Left renal cortex interstitium (tissue), 4 donors: Measurements from ENCODE around the gene NECTIN4. TPM values are rescaled to one million over a fixed set of nuclear protein-coding genes. Genes with fewer than 3 reads are reported as not detected.

ENCODE experiments used
- DNase-seq, 4 donors: peaks; one replicate each; pipeline ENCODE4 v3.0.0-alpha.2; 2013; ENCODE audit warnings: low read depth in 4 of 4, low spot score in 2 of 4, missing footprints in 1 of 4
- polyA plus RNA-seq, 4 donors: library from polyadenylated mRNA; unstranded; fragments of 120-200 nt; gene quantifications; one replicate each; pipeline ENCODE4 v1.2.1, GENCODE V29; 2013; ENCODE audit not compliant: insufficient read length in 4 of 4

The NECTIN4 gene
- polyA plus RNA-seq, 4 donors, result 2.1 to 4.8 (median 4.3) TPM

- no peak for DNase-seq
Measured at GRCh38 chr1:161083748-161084596, 5.4 kb downstream of the NECTIN4 start.

DNA sequence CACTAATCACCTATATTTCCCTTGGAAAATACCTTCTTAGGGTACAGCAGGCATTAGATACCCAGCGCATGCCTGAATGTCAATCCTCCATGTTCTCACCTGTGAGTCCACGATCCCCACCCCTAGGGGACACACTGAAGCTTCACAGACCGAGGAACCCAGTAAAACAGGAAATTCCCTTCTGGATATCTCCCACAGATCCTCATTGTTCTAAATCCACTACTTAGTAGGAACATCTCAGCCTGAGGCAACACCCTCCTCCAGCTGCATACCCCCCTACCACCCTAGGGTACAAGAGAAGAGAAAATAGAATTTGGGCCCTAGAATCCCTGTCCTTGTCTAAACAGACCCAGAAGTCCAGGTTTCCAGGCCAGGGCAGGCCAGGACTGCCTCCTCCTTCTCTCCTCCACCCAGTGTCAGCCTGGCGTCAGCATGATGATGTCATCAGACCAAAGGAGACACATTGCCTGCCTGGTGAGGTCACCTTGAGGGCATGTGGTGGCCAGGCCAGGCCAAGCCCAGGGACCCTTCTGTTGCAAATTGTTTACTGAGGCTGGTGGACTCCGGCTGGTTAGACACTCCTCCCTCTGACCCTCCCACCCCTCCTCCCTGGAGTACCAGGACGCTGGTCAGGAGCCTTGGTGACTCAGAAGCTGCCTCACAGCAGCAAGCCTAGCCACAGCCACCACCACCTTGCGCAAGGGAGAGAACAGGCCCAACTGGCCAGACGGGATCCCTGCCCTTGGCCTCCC, 6.2 kb downstream of the NECTIN4 start:
- DNase-seq, result no peak

DNA sequence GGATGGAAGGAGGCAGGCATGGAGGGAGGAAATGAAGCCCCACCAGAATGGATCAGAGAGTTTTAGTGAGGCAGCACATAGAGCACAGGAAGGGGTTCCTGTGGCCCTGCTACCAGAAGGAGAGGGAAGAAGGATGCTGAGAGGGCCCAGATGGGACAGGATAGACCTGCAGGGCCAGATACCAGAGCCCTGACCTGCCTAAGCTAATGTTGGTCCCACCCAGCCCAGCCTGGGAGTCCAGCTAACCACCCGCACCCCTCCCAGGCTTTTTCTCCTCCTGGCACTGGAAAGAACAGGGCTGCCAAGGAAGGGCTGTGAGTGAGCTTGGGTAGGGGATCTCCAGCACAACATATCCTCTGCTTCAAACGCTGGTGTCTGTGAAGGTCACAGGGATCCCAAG, 6.9 kb downstream of the NECTIN4 start:
- DNase-seq, result no peak

DNA sequence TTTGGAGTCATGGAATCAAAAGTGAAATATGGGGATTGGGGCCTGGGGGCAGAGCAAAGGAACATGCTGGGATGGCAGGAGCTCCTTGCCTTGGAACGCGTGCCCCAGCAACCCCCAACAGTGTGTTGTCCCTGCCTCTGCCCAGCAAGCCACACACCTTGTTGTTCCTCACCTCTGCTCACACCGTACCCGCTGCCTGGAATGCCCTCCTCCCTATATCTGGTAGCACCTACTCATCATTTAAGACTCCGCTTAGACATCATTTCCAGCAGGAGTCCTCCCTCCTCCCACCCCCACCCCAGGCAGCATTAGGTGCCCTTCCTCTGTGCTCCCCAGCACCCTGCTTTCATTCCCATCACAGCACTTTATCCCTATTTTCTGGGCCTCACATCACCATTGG, 7.8 kb downstream of the NECTIN4 start:
- DNase-seq, result no peak

- DNase-seq, result no peak
Measured at GRCh38 chr1:161080441-161081405, 8.6 kb downstream of the NECTIN4 start.

DNA sequence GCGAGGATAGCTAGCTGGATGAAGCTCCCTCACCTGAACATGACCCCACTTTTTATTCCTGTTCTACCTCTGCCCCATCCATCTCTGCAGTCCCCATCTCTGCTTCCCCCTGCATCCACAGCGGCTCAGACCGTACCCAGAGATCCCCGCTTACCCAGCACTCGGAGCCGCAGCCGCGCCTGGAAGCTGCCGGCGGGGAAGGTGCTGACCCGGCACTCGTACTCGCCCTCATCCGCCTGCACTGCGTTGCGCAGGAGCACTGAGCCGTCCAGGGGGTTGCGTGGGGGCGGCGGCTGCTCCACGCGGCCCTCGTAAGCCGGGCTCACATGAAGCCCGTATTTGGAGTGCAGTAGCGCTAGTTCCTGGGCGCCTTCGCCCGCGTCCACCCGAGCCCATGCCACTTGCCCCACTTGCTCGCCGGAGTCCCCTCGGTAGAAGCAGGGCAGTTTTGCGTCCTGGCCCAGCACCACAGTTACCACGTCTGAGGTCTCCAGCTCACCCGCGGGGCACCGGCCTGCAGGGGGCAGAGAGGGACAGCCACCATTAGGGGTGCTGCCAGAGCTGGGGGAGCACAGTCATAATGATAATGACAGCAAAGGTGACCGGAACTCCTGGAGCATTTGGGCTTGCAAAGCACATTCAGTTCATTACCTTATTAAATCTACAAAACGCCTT, 9.8 kb downstream of the NECTIN4 start:
- no peak for DNase-seq

GRCh38 chr1:161077426-161077825, 11.9 kb downstream of the NECTIN4 start:
- no peak for DNase-seq

GRCh38 chr1:161076410-161076809, 12.9 kb downstream of the NECTIN4 start:
- no peak for DNase-seq

DNA sequence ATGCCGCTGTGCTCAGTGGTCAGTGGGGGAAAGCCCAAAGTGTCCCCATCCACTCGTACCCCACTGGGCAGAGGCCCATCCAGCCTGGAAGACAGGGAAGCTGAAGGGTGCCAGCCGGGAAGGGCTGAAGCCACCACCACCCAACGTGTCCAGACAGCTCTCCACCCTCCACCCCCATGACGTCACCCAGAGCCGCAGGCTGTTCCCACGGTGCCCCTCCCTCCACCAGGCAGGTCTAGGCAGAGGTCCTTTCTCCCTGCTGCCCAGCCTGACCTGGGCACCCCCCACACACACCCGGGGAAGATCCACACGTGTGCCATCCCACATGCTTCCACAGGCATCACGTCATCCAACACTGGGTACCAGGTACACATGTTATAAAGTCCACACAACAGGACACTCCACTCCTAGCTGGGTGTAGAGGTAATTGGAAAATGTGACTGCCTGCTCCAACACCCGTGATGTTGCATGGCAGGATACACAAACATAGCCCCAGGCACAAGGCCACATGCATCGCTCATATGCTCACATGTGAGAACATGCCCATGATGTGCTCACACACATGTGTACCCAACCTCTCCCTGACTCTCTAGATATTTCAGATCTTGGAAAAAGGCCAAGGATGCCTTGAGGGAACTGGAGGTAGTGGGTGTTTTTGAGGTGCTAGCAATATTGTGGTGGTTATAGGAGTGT, 14.5 kb downstream of the NECTIN4 start:
- DNase-seq, result no peak

GRCh38 chr1:161073474-161074121, 15.8 kb downstream of the NECTIN4 start:
- DNase-seq, result no peak

DNA sequence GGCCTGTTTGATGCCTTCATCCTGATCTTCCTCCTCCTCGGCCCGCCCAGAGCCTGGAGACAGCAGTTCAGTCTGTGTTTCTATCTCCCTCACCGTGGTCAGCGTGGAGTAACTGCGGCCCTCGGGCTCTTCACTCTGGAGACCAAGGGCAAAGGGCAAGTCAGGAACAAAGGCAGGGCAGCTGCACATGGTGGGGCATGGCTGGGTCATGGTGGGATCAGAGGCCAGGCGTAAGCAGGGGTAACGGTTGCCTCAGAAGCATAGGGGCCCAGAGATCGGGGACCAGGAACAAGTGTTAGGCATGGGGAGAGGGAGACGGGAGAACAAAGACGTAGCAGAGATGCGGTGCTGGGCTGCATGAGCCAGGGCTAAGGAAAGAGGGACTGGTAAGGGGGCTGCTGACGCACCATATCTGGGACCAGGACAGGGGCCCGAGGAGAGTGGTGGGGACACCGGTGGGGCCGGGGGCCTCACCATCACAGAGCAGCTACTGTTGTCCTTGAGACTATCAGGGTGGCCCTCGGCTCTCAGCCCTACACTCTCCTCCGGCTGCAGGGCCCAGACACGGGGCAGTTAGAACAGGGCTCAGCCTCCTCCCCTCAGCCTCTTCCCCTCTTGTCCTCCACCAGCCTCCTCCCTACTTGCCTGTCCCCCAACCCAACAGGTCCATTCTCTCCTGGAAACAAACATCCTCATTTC, 16.5 kb downstream of the NECTIN4 start:
- DNase-seq, result no peak

DNA sequence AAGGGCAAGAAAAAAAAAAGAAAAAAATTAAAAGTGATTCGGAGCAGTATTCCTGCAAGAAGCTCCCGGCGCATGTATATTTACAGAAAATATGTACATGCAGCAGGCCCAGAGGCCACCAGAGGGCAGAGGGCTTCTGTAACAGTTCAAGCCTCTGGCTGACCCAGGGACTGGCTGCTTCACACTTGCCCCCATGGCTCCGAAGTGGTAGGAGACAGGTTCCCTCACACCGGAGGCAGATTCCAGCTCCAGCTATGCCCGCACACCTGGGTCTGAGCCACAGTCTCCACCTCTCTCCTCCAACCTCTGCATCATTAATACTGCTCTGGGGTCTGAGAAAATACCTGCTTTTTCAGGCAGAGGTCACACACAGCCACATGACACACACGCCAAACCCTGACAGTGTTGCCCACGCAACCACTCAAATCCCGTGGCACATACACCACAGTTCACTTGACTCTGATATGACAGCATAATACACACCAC, 17.4 kb downstream of the NECTIN4 start:
- no peak for DNase-seq

DNA sequence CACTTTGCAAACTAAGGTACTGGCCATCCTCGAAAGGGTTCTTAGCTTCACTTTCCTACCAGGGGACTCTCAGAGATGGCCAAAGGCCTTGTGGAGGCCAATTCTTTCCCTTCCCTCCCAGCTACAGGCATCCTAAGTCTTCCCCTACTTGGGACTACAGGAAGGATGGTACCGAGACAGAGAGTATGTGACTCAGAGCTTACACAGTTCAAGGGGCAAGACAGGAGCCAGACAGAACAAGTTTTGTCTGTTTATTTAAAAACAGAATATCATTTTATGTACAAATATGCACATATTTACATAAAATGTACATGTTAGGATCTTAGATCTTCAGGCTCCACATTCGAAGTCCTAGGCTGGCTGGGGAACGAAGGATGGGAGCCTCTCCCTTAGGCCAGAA, 18.6 kb downstream of the NECTIN4 start:
- no peak for DNase-seq

DNA sequence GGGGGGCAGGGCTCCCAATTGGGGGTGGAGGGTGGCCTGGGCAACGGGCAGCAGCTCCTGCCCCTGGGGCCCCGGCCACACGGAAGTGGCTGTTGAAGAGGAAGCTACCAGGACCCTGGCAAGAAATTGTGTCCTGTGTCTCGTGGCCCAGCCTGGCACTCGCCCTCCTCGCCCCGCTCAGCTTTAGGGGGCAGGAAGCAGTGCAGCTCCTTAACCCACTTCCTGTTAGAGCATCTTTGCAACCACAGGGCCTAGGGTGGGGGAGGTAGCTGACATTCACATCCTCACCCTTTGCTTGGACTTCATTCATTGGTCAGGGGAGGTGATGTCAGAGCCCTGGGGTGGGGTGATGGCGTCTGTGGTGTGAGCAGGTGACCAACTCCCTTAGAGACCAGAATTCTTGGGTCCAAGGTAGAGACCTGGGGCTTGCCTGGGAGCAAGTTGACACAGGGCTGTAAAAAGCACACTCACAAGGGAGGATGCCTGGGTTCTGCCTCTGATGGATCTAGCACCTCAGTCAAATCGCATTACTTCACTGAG, 19.6 kb downstream of the NECTIN4 start, which contains the start of gene ARHGAP30:
ARHGAP30 (minus strand) TSS at position 161 of the 540 bp plus-strand sequence. CDS start 267 bp downstream, outside the sequence.
- no peak for DNase-seq

DNA sequence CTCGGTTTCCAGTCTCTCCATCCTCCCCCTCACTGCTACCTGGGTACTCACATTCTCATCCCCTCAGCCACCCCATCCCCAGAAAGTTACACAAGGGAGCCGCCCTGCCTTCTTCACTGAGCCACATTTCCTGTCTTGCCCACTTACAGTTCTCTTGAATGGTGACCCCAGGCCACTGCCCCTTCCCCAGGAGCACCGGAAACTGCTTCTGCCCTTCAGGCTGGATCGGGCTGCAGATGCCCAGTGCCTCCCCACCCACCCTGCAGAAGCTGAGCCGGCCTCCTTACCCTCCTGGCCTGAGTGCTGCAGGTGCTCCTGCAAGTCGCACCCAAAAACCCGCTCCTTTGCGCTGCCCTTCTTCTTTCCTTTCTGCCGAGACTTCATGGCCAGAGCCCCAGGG, 20.1 kb downstream of the NECTIN4 start:
- no peak for DNase-seq

GRCh38 chr1:161068306-161069234, 20.8 kb downstream of the NECTIN4 start:
- no peak for DNase-seq

- no peak for DNase-seq
Measured at GRCh38 chr1:161066694-161067093, 22.7 kb downstream of the NECTIN4 start.
